Heart left ventricle (tissue), 13 donors: ENCODE results near the gene PTPRM.

Experiments
- CTCF ChIP-seq, 12 donors: fragments of 200-600 bp; sonication (generic) in 4 of 12; IDR thresholded peaks; one replicate each; pipeline versions ENCODE4 v1.5.0 to v1.8.0; 2018 to 2022; ENCODE audit warnings: antibody characterized with exemption in 12 of 12, mild to moderate bottlenecking in 5 of 12
- POLR2A ChIP-seq, 2 donors: fragments of 450-650 bp; IDR thresholded peaks; one replicate each; pipeline ENCODE4 v1.6.1; 2017; ENCODE audit warnings: antibody characterized with exemption in 2 of 2, mild to moderate bottlenecking in 2 of 2, moderate library complexity in 2 of 2
- donor health status: ischemic (EF 13 %, LVEDD 7.1; RV severe dilation, severe dysfunction).
- donor health status: DM: no; HTN: yes; CAD: no.
- donor health status: DM: no; HTN: no; CAD: no.
- donor health status: ischemic (EF 25% LVEDD 6.9; RV normal size, moderate dysfunction).
- donor health status: ischemic (EF 25% LVEDD 5.7; RV mildly dilated, moderate dysfunction).
- donor health status: ischemic (EF 35%, LVEDD 5.7; RV mildly dilated, moderate dysfunction).
- donor health status: nonischemic (EF 11% LVEDD 7.7; RV severe dilation, severe dysfunction).
- donor health status: DM: yes; HTN: yes; CAD: no.
- donor health status: PGD.
- donor health status: ischemic (EF 29% LVEDD 5.4; RV normal size, mild dysfunction).
- donor health status: nonischemic (EF 23%, LVEDD 6.1; RV moderate dilation, normal function).

- TF ChIP-seq CTCF (IDR thresholded peaks at IDR 0.05) = no peak
- no peak for TF ChIP-seq POLR2A (IDR thresholded peaks at IDR 0.05)
These were observed 808.1 kb downstream of the PTPRM start for GRCh38 chr18:8375249-8375648.
